ENCODE results near the gene NTM. TPM values are rescaled to one million over a fixed set of nuclear protein-coding genes. Genes with fewer than 3 reads are reported as not detected.

NTM gene
- total RNA-seq, 4 donors from 2014 or later: 0.40 to 3.1 (median 2.1) TPM; not detected in 1

DNA sequence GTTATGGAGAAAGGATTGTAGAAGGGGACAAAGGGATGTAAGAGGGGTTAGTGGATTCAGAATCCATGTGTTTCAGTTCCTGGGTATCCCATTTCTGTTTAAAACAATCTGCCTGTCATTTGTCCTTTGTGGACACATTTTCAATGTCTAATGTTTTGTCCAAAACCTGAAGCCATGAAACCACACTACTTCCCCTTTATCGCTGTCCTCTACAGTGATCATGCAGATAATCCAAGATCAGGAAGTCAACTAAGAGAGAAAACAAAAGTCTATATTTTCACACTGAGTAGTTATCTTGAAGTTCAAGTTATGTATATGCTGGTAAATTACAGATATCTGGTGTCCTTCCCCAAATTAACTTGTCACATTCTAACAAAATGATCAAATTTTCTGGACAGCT, 457.0 kb downstream of the NTM start:
- 67 to 80% methylated on average over 1 of the region's 1 CpG for WGBS, 2 donors (ENCODE audit: low coverage in 1 of 2)
- no peaks in the 10 kb centered on the region for H3K27me3 ChIP-seq
- H3K36me3 ChIP-seq: no peaks in the 10 kb centered on the region
- no peak overlapping the region for H3K4me3 ChIP-seq
- intact Hi-C loops (cut with DNase I; ENCODE audit: low total_unique reads) (no loop called here), in situ Hi-C loops (cut with MboI; ENCODE audit: low pct_ligation_motif_present in 1 of 4, low pct_unique_long_range_greater_than_20kb in 1 of 4, low sequenced_read_pairs in 3 of 4) (no loop called here)
- H3K9me3 ChIP-seq: no peaks in the 10 kb centered on the region
- no peak overlapping the region for H3K27ac ChIP-seq
- H3K4me1 ChIP-seq: no peaks in the 10 kb centered on the region
- TF ChIP-seq, protein P1, sequence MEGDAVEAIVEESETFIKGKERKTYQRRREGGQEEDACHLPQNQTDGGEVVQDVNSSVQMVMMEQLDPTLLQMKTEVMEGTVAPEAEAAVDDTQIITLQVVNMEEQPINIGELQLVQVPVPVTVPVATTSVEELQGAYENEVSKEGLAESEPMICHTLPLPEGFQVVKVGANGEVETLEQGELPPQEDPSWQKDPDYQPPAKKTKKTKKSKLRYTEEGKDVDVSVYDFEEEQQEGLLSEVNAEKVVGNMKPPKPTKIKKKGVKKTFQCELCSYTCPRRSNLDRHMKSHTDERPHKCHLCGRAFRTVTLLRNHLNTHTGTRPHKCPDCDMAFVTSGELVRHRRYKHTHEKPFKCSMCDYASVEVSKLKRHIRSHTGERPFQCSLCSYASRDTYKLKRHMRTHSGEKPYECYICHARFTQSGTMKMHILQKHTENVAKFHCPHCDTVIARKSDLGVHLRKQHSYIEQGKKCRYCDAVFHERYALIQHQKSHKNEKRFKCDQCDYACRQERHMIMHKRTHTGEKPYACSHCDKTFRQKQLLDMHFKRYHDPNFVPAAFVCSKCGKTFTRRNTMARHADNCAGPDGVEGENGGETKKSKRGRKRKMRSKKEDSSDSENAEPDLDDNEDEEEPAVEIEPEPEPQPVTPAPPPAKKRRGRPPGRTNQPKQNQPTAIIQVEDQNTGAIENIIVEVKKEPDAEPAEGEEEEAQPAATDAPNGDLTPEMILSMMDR (IDR thresholded peaks at IDR 0.05): no peak
- TF ChIP-seq POLR2A (IDR thresholded peaks at IDR 0.05) (no peak), EP300 (IDR thresholded peaks at IDR 0.05; ENCODE audit: low read depth) (no peak), POLR2AphosphoS5 (IDR thresholded peaks at IDR 0.05) (no peak)
- DNase-seq: no peak

- intact Hi-C loops (cut with DNase I; ENCODE audit: low total_unique reads): no loop called here
- Histone ChIP-seq H3K4me3 (no peak overlapping the region), H3K36me3 (no peaks in the 10 kb centered on the region), H3K27me3 (no peaks in the 10 kb centered on the region), H3K27ac (no peak overlapping the region), H3K9me3 (no peaks in the 10 kb centered on the region), H3K4me1 (no peaks in the 10 kb centered on the region)
- DNase-seq: no peak
- TF ChIP-seq POLR2AphosphoS5 (IDR thresholded peaks at IDR 0.05): no peak
- TF ChIP-seq, protein P1 (IDR thresholded peaks at IDR 0.05): no peak
- TF ChIP-seq POLR2A (IDR thresholded peaks at IDR 0.05): no peak
- no peak for TF ChIP-seq EP300 (IDR thresholded peaks at IDR 0.05; ENCODE audit: low read depth)
- 88 to 89% methylated on average over 1 of the region's 1 CpG for WGBS, 2 donors (ENCODE audit: low coverage in 1 of 2)
- in situ Hi-C loops (cut with MboI; ENCODE audit: low pct_ligation_motif_present in 1 of 4, low pct_unique_long_range_greater_than_20kb in 1 of 4, low sequenced_read_pairs in 3 of 4): no loop called here
Measured at GRCh38 chr11:131829725-131830124, 459.3 kb downstream of the NTM start.

DNA sequence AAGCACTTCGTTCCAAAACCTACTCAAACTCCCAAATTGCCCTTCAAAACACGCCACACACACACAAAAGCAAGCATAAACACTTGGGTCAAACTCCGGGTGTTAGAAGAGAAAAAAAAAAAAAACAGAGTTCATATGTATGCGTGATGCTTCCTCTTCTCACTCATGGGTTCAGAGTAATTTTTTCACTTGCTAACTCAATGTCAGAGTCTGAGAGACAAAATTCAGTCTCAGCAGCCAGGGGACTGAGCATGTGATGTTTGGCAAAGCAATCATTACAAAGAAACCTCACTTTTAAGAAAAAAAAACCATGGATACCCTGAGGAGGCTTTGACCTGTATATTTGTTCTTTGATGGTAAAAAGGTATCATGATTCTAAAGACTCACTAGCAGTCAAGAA, 461.7 kb downstream of the NTM start:
- TF ChIP-seq, protein P1 (IDR thresholded peaks at IDR 0.05): no peak
- TF ChIP-seq EP300 (IDR thresholded peaks at IDR 0.05; ENCODE audit: low read depth) (no peak), POLR2AphosphoS5 (IDR thresholded peaks at IDR 0.05) (no peak), POLR2A (IDR thresholded peaks at IDR 0.05) (no peak)
- DNase-seq: no peak
- intact Hi-C loops (cut with DNase I; ENCODE audit: low total_unique reads): no loop called here
- Histone ChIP-seq H3K4me1 (no peaks in the 10 kb centered on the region), H3K36me3 (no peaks in the 10 kb centered on the region), H3K9me3 (no peaks in the 10 kb centered on the region), H3K27me3 (no peaks in the 10 kb centered on the region), H3K4me3 (no peak overlapping the region), H3K27ac (no peak overlapping the region)
- 53 to 56% methylated on average over 3 to 4 of the region's 4 CpGs for WGBS, 2 donors (ENCODE audit: low coverage in 1 of 2)
- in situ Hi-C loops (cut with MboI; ENCODE audit: low pct_ligation_motif_present in 1 of 4, low pct_unique_long_range_greater_than_20kb in 1 of 4, low sequenced_read_pairs in 3 of 4): no loop called here

DNA sequence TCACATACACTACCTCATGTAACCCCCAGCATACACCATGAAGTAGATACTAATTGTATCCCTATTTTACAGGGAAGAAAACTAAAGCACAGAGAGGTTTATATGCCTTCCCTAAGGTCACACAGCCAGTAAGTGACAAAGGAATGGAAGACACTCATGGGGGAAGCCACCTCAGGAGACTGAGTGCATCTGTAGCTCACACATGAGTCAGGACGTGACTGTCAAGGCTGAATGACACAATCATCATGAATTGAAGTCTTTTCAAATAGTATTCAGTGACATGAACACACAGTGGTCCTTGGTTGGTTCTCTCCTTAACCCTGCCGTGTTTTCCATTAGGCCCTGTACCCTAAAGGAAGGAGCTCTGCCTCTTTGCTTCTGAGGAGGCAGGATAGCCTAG, 463.0 kb downstream of the NTM start:
- intact Hi-C loops (cut with DNase I; ENCODE audit: low total_unique reads) (no loop called here), in situ Hi-C loops (cut with MboI; ENCODE audit: low pct_ligation_motif_present in 1 of 4, low pct_unique_long_range_greater_than_20kb in 1 of 4, low sequenced_read_pairs in 3 of 4) (no loop called here)
- Histone ChIP-seq H3K36me3 (no peaks in the 10 kb centered on the region), H3K9me3 (no peaks in the 10 kb centered on the region), H3K4me3 (no peak overlapping the region), H3K4me1 (no peaks in the 10 kb centered on the region), H3K27ac (no peak overlapping the region), H3K27me3 (no peaks in the 10 kb centered on the region)
- 67 to 77% methylated on average over 2 of the region's 2 CpGs for WGBS, 2 donors (ENCODE audit: low coverage in 1 of 2)
- TF ChIP-seq, protein P1 (IDR thresholded peaks at IDR 0.05): no peak
- TF ChIP-seq POLR2AphosphoS5 (IDR thresholded peaks at IDR 0.05) (no peak), EP300 (IDR thresholded peaks at IDR 0.05; ENCODE audit: low read depth) (no peak)
- DNase-seq: no peak

All from transverse colon (tissue), 4 donors.